Measurements from ENCODE around the gene LRRC75B. TPM values are rescaled to one million over a fixed set of nuclear protein-coding genes. Genes with fewer than 3 reads are reported as not detected.

The LRRC75B gene
- total and polyA plus RNA-seq, 2 of the 13 experiments (the other 11 are each of a cell fraction or from before 2014, with no cell fraction given): 11.8 to 34.8 TPM

- TF ChIP-seq ZSCAN12 (CRISPR knock-in tag; IDR thresholded peaks at IDR 0.05) (no peak), ARNT (IDR thresholded peaks at IDR 0.05) (no peak), HOXA9 (CRISPR knock-in tag; IDR thresholded peaks at IDR 0.05; ENCODE audit: borderline replicate concordance) (no peak), IRF1 (CRISPR knock-in tag; IDR thresholded peaks at IDR 0.05; ENCODE audit: low read depth) (no peak), YEATS4 (CRISPR knock-in tag; IDR thresholded peaks at IDR 0.05; ENCODE audit: borderline replicate concordance) (peak; percentile 89), HOXA5 (CRISPR knock-in tag; IDR thresholded peaks at IDR 0.05) (peak; percentile 77; the same call in 1 of the 2 replicates), AHR (CRISPR knock-in tag; IDR thresholded peaks at IDR 0.05) (0 out of 2 replicates have a peak, but pooled peaks have one; percentile 42), ZZZ3 (CRISPR knock-in tag; IDR thresholded peaks at IDR 0.05; ENCODE audit: borderline replicate concordance) (peak; percentile 83; the same call in 1 of the 2 replicates), KDM4B (CRISPR knock-in tag; IDR thresholded peaks at IDR 0.05) (peak; percentile 75; the same call in 1 of the 2 replicates), MEIS1 (CRISPR knock-in tag; IDR thresholded peaks at IDR 0.05; ENCODE audit: borderline replicate concordance) (0 out of 2 replicates have a peak, but pooled peaks have one; percentile 54), SIN3B (IDR thresholded peaks at IDR 0.05; ENCODE audit: low read length) (peak; percentile 78), MBNL3 (CRISPR knock-in tag; conservative IDR thresholded peaks at IDR 0.05) (no peak)
Observed at GRCh38 chr22:24555165-24556039, 37.5 kb downstream of the LRRC75B start, which contains the start of gene SNRPD3 (continued).

Data from HepG2 (cell line).